IMR-90 (cell line): ENCODE measurements around the gene CCDC142. TPM values are rescaled to one million over a fixed set of nuclear protein-coding genes. Genes with fewer than 3 reads are reported as not detected.

Experiments
- ATAC-seq: fragments of 200-7000 bp; cut with Tn5 transposase; 2 replicates; pipeline ENCODE4 v1.9.1; 2020; ENCODE audit warnings: low read depth, mild to moderate bottlenecking, moderate library complexity
- BruUV-seq: library from RNA; stranded (reverse); fragments of 400-500 nt; replicated peaks from 2 replicates; lab custom pipeline; 2021; lab: Mats Ljungman, UMichigan
- CTCF ChIA-PET: fragments of 300-600 bp; formaldehyde crosslinking; extraction: SDS; loops from one replicate; lab custom pipeline; 2021; ENCODE audit warnings: antibody characterized with exemption; lab: Yijun Ruan, JAX
- POLR2A ChIA-PET: fragments of 300-600 bp; sonication (Branson Sonifier 250); formaldehyde crosslinking; loops from one replicate; lab custom pipeline; 2022; ENCODE audit warnings: antibody characterized with exemption; ENCODE audit not compliant: unreplicated experiment; lab: Charles Lee
- DNase-seq: peaks from one replicate; pipeline ENCODE4 v3.0.0; 2013
- H2AFZ ChIP-seq: replicated peaks from 2 replicates; pipeline ENCODE3; 2013; ENCODE audit warnings: low read length, mild to moderate bottlenecking; ENCODE audit not compliant: poor library complexity
- H2AK5ac ChIP-seq: 2 replicates; pipeline ENCODE4 v1.6.1; 2013; ENCODE audit warnings: low read depth, low read length, inconsistent platforms
- H2AK9ac ChIP-seq: replicated peaks from 2 replicates; pipeline ENCODE3; 2013; ENCODE audit warnings: mild to moderate bottlenecking, low read depth, low read length, moderate library complexity; ENCODE audit not compliant: poor library complexity
- H2BK120ac ChIP-seq: 2 replicates; pipeline ENCODE4 v1.6.1; 2013; ENCODE audit warnings: low read depth, low read length, inconsistent platforms
- H2BK15ac ChIP-seq: 3 replicates; pipeline ENCODE4 v1.6.1; 2013; ENCODE audit warnings: low read depth, low read length, inconsistent platforms
- H2BK20ac ChIP-seq: 2 replicates; pipeline ENCODE4 v1.6.1; 2013; ENCODE audit warnings: low read depth, mild to moderate bottlenecking, inconsistent platforms, low read length, moderate library complexity
- H2BK5ac ChIP-seq: 2 replicates; pipeline ENCODE4 v1.6.1; 2013; ENCODE audit warnings: mild to moderate bottlenecking, low read depth, low read length, inconsistent platforms; ENCODE audit not compliant: poor library complexity, severe bottlenecking
- H3K14ac ChIP-seq: replicated peaks from 2 replicates; pipeline ENCODE4 v1.6.1; 2013; ENCODE audit warnings: low read depth, low read length, inconsistent platforms
- H3K18ac ChIP-seq: 2 replicates; pipeline ENCODE4 v1.6.1; 2013; ENCODE audit warnings: low read depth, low read length, control low read depth
- H3K23ac ChIP-seq: 2 replicates; pipeline ENCODE4 v1.6.1; 2013; ENCODE audit warnings: low read depth, low read length, inconsistent platforms
- H3K27ac ChIP-seq: 2 replicates; pipeline ENCODE4 v1.5.1; 2013; ENCODE audit warnings: mild to moderate bottlenecking, control low read depth, low read length; ENCODE audit not compliant: insufficient read depth
- H3K27me3 ChIP-seq: 2 replicates; pipeline ENCODE4 v1.6.1; 2013; ENCODE audit warnings: low read length; ENCODE audit not compliant: control insufficient read depth, insufficient read depth
- H3K36me3 ChIP-seq: 2 replicates; pipeline ENCODE4 v1.6.1; 2013; ENCODE audit warnings: low read length, mixed read lengths; ENCODE audit not compliant: control insufficient read depth, insufficient read depth
- H3K4ac ChIP-seq: 2 replicates; pipeline ENCODE4 v1.6.1; 2013; ENCODE audit warnings: low read depth, low read length, inconsistent platforms
- H3K4me1 ChIP-seq: 2 replicates; pipeline ENCODE4 v1.6.1; 2013; ENCODE audit warnings: low read length, mixed read lengths; ENCODE audit not compliant: control insufficient read depth, insufficient read depth
- H3K4me2 ChIP-seq: 2 replicates; pipeline ENCODE4 v1.6.1; 2013; ENCODE audit warnings: low read depth, mild to moderate bottlenecking, control low read depth, low read length, moderate library complexity
- H3K4me3 ChIP-seq: 2 replicates; pipeline ENCODE4 v1.5.1; 2013; ENCODE audit warnings: low read depth, mild to moderate bottlenecking, control low read depth, low read length, moderate library complexity; ENCODE audit not compliant: insufficient read depth
- H3K56ac ChIP-seq: 2 replicates; pipeline ENCODE4 v1.6.1; 2013; ENCODE audit warnings: low read length, inconsistent platforms; ENCODE audit not compliant: insufficient read depth; ENCODE audit errors: extremely low read depth
- H3K79me1 ChIP-seq, 2 experiments: 2 replicates each; pipeline ENCODE4 v1.6.1; 2013; ENCODE audit warnings: low read length in 2 of 2, inconsistent platforms in 1 of 2, low read depth in 1 of 2
- H3K9ac ChIP-seq: 2 replicates; pipeline ENCODE4 v1.6.1; 2013; ENCODE audit warnings: low read depth, low read length, control low read depth
- H3K9me1 ChIP-seq: 2 replicates; pipeline ENCODE4 v1.6.1; 2013; ENCODE audit warnings: low read length, inconsistent platforms; ENCODE audit not compliant: insufficient read depth
- H3K9me3 ChIP-seq: 2 replicates; pipeline ENCODE4 v1.6.1; 2013; ENCODE audit warnings: low read length; ENCODE audit not compliant: control insufficient read depth, insufficient read depth
- H4K20me1 ChIP-seq: 2 replicates; pipeline ENCODE4 v1.6.1; 2013; ENCODE audit warnings: low read length, inconsistent platforms; ENCODE audit not compliant: insufficient read depth
- H4K5ac ChIP-seq: 2 replicates; pipeline ENCODE4 v1.6.1; 2013; ENCODE audit warnings: mild to moderate bottlenecking, low read depth, low read length, control low read depth
- H4K8ac ChIP-seq, 2 experiments: 2 replicates each; pipeline ENCODE4 v1.6.1; 2013; ENCODE audit warnings: low read depth in 2 of 2, low read length in 2 of 2, control low read depth in 1 of 2, inconsistent platforms in 1 of 2
- H4K91ac ChIP-seq: 2 replicates; pipeline ENCODE4 v1.6.1; 2013; ENCODE audit warnings: low read depth, low read length, inconsistent platforms; ENCODE audit not compliant: insufficient read depth
- BHLHE40 ChIP-seq: fragments of 150-350 bp; IDR thresholded peaks from 2 replicates; pipeline ENCODE4 v1.6.1; 2016; ENCODE audit warnings: mild to moderate bottlenecking, low read depth, low read length
- CHD1 ChIP-seq: IDR thresholded peaks from 2 replicates; pipeline ENCODE4 v1.6.1; 2012; ENCODE audit warnings: low read depth, low read length, improper control_type of control experiment
- FOS ChIP-seq: fragments of 150-350 bp; IDR thresholded peaks from 2 replicates; pipeline ENCODE4 v1.6.1; 2016; ENCODE audit warnings: low read depth, low read length
- MAFK ChIP-seq: IDR thresholded peaks from 2 replicates; pipeline ENCODE4 v1.6.1; 2012; ENCODE audit warnings: low read depth, low read length, improper control_type of control experiment
- MXI1 ChIP-seq: IDR thresholded peaks from 2 replicates; pipeline ENCODE4 v1.6.1; 2012; ENCODE audit warnings: low read depth, mild to moderate bottlenecking, low read length, moderate library complexity, borderline replicate concordance
- POLR2A ChIP-seq: IDR thresholded peaks from 2 replicates; pipeline ENCODE4 v1.6.1; 2012; ENCODE audit warnings: mild to moderate bottlenecking, low read depth, low read length
- RCOR1 ChIP-seq: IDR thresholded peaks from 2 replicates; pipeline ENCODE4 v1.6.1; 2012; ENCODE audit warnings: mild to moderate bottlenecking, low read length, improper control_type of control experiment; ENCODE audit not compliant: insufficient replicate concordance
- RFX5 ChIP-seq: IDR thresholded peaks from 2 replicates; pipeline ENCODE4 v1.8.0; 2012; ENCODE audit warnings: low read depth, mild to moderate bottlenecking, low read length, moderate library complexity
- SMC3 ChIP-seq: fragments of 150-350 bp; IDR thresholded peaks from 2 replicates; pipeline ENCODE4 v1.6.1; 2016; ENCODE audit warnings: low read depth, mild to moderate bottlenecking, antibody characterized with exemption, low read length, moderate library complexity
- dilution Hi-C: fragments of 300-500 bp; cut with HindIII; formaldehyde crosslinking; loops from one replicate; pipeline ENCODE4 v1.14.3; 2018; ENCODE audit warnings: low sequenced_read_pairs; ENCODE audit not compliant: unreplicated experiment
- in situ Hi-C: fragments of 300-500 bp; cut with MboI; formaldehyde crosslinking; loops from 3 replicates; pipeline ENCODE4 v1.14.3; 2019; ENCODE audit warnings: low sequenced_read_pairs, inconsistent platforms, mixed read lengths
- intact Hi-C: fragments of 100-400 bp; cut with micrococcal nuclease; formaldehyde crosslinking; loops from 2 replicates; pipeline ENCODE4 v1.10.0; 2022
- polyA plus RNA-seq, 3 experiments: library from polyadenylated mRNA; depleted of rRNA; stranded (reverse); fragments of >200 nt; gene quantifications; 2 replicates each; pipeline ENCODE4 v1.2.3, GENCODE V29; 2012; ENCODE audit warnings: low replicate concordance in 1 of 3
- total RNA-seq: library from RNA; depleted of rRNA; stranded (reverse); fragments of >200 nt; gene quantifications from 2 replicates; pipeline ENCODE4 v1.2.3, GENCODE V29; 2012
- TF ChIP-seq, protein P1 (sequence below): conservative IDR thresholded peaks from 2 replicates; pipeline ENCODE4 v1.5.1; 2012; ENCODE audit warnings: mild to moderate bottlenecking, low read depth, low read length, improper control_type of control experiment
- TF ChIP-seq, protein P2 (sequence below): fragments of 150-350 bp; IDR thresholded peaks from 2 replicates; pipeline ENCODE4 v1.6.1; 2017; ENCODE audit warnings: mild to moderate bottlenecking, antibody characterized with exemption, low read length, low read depth

CCDC142 gene
- total and polyA plus RNA-seq, 2 of the 4 experiments (the other 2 are of a cell fraction): 8.4 to 14.0 TPM

DNA sequence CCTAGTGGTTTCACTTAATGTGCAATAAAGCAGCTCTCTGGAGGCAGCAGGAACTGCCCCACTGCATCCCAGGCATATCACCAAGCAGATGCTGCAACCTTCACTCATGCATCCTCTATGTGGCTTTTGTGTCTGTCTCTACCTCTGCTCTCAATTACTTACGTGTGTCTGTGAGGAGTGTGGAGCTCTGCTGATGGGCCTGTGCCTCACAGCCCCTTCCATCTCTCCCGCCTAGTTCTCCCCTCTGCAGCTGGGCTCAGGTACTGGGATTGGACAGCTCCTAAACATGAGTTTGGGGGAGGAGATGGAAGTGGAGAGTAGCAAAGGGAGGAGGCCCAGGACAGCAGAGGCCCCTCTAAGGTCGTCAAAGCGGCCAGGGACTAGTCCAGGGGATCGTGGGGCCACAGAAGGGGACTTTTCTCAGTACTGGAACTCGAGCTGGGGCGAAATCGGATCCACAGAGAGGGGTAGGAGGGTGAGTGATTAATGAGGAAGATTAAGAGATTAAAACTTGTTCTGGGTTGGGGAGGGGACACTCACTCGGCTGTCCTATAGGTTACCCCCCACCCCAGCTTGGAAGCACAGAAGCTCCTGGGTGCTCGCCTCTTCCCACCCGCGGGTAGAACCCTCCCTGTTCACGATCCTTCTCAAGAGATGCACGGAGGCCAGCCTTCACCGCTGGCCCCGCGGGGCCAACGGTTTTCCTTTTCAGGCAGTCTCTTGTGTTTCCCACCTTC, 18.7 kb upstream of the CCDC142 start (continued):
- TF ChIP-seq, protein P1, sequence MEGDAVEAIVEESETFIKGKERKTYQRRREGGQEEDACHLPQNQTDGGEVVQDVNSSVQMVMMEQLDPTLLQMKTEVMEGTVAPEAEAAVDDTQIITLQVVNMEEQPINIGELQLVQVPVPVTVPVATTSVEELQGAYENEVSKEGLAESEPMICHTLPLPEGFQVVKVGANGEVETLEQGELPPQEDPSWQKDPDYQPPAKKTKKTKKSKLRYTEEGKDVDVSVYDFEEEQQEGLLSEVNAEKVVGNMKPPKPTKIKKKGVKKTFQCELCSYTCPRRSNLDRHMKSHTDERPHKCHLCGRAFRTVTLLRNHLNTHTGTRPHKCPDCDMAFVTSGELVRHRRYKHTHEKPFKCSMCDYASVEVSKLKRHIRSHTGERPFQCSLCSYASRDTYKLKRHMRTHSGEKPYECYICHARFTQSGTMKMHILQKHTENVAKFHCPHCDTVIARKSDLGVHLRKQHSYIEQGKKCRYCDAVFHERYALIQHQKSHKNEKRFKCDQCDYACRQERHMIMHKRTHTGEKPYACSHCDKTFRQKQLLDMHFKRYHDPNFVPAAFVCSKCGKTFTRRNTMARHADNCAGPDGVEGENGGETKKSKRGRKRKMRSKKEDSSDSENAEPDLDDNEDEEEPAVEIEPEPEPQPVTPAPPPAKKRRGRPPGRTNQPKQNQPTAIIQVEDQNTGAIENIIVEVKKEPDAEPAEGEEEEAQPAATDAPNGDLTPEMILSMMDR: no peak

DNA sequence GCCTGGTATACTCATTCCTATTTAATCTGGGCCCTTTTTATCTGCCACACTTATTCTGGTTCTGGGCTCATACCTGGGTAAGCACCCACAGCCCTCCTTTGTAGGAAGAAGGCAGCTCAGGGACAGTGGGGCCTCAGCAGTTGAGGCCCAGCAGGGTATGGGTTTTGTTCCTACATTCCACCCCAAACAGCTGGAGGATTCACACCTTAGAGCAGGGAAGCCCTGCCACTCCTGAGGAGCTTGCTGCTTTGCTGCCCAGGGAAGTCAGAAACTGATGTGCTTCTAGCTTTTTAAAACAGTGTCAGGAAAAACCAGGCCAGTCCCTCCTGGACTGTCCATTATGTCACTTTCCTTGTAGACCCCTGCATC, 17.8 kb upstream of the CCDC142 start:
- no peak overlapping the region for H3K23ac ChIP-seq
- intact Hi-C loops (no loop called here), dilution Hi-C loops (no loop called here), in situ Hi-C loops (no loop called here)
- H3K18ac ChIP-seq: no peak overlapping the region
- H3K4ac ChIP-seq: no peak overlapping the region
- H3K27me3 ChIP-seq: peaks cover 38% of the 10 kb centered on the region
- no peak for DNase-seq
- no peak overlapping the region for H3K56ac ChIP-seq
- no peak overlapping the region for H3K9ac ChIP-seq
- ChIA-PET CTCF (interaction anchor here (0.6 kb wide), 1 partner anchor 12 kb away, joined by 3 read pairs; no protein-coding TSS in a partner anchor), POLR2A (no interaction called here)
- H2BK5ac ChIP-seq: no peak overlapping the region
- H3K14ac ChIP-seq: no peak overlapping the region
- H3K9me3 ChIP-seq: no peaks in the 10 kb centered on the region
- no peak overlapping the region for H2AFZ ChIP-seq
- TF ChIP-seq, protein P2, sequence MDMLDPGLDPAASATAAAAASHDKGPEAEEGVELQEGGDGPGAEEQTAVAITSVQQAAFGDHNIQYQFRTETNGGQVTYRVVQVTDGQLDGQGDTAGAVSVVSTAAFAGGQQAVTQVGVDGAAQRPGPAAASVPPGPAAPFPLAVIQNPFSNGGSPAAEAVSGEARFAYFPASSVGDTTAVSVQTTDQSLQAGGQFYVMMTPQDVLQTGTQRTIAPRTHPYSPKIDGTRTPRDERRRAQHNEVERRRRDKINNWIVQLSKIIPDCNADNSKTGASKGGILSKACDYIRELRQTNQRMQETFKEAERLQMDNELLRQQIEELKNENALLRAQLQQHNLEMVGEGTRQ: no peak
- TF ChIP-seq FOS (no peak), BHLHE40 (no peak), MAFK (no peak), CHD1 (no peak), SMC3 (no peak), MXI1 (no peak), POLR2A (no peak), RCOR1 (no peak), RFX5 (no peak)
- TF ChIP-seq, protein P1: no peak
- no peak overlapping the region for H2BK15ac ChIP-seq
- H2AK9ac ChIP-seq: no peak overlapping the region
- H3K36me3 ChIP-seq: peaks cover 10% of the 10 kb centered on the region
- H3K4me3 ChIP-seq: no peak overlapping the region
- ATAC-seq: no peak
- no peak overlapping the region for H3K4me2 ChIP-seq
- BruUV-seq: no TSS peak
- no peaks in the 10 kb centered on the region for H4K20me1 ChIP-seq
- peaks cover 3 to 25% of the 10 kb centered on the region in 2 experiments; a peak in 3 of 4 replicates for H3K79me1 ChIP-seq
- H4K8ac ChIP-seq: no peak overlapping the region
- H3K4me1 ChIP-seq: peaks cover 15% of the 10 kb centered on the region
- no peak overlapping the region for H4K5ac ChIP-seq
- H3K27ac ChIP-seq: no peak overlapping the region
- H2AK5ac ChIP-seq: no peak overlapping the region
- H2BK20ac ChIP-seq: no peak overlapping the region
- H4K91ac ChIP-seq: no peak overlapping the region
- no peak overlapping the region for H2BK120ac ChIP-seq
- H3K9me1 ChIP-seq: no peaks in the 10 kb centered on the region; the same call in 1 of the 2 replicates
